WTC11 (cell line): ENCODE results near the gene TTC8. TPM values are rescaled to one million over a fixed set of nuclear protein-coding genes. Genes with fewer than 3 reads are reported as not detected.

Source experiments
- ATAC-seq: fragments of 200-7000 bp; cut with Tn5 transposase; 2 replicates; pipeline ENCODE4 v1.10.0; 2021; ENCODE audit warnings: mild to moderate bottlenecking, moderate library complexity
- CTCF ChIA-PET: fragments of 300-600 bp; sonication (Branson Sonifier 250); formaldehyde crosslinking; loops from one replicate; lab custom pipeline; 2021; ENCODE audit warnings: antibody characterized with exemption; lab: Charles Lee
- POLR2A ChIA-PET: fragments of 350-600 bp; sonication (Branson Sonifier 250); formaldehyde crosslinking; loops from one replicate; lab custom pipeline; 2021; ENCODE audit warnings: antibody characterized with exemption; lab: Charles Lee
- DNase-seq: peaks from one replicate; pipeline ENCODE4 v3.0.0; 2021; ENCODE audit warnings: low spot score
- H3K27ac Mint-ChIP-seq: 2 replicates; pipeline ENCODE4 v1.8.0; 2021; ENCODE audit warnings: mixed read lengths
- H3K27me3 Mint-ChIP-seq: 2 replicates; pipeline ENCODE4 v1.8.0; 2021; ENCODE audit warnings: low read depth, mild to moderate bottlenecking, moderate library complexity, mixed read lengths
- H3K36me3 Mint-ChIP-seq: 2 replicates; pipeline ENCODE4 v1.8.0; 2021; ENCODE audit warnings: mixed read lengths
- H3K4me1 Mint-ChIP-seq: 2 replicates; pipeline ENCODE4 v1.8.0; 2022; ENCODE audit warnings: mixed read lengths
- H3K4me3 Mint-ChIP-seq: 2 replicates; pipeline ENCODE4 v1.8.0; 2021; ENCODE audit warnings: mild to moderate bottlenecking, moderate library complexity, mixed read lengths
- H3K9me3 Mint-ChIP-seq: 2 replicates; pipeline ENCODE4 v1.8.0; 2021; ENCODE audit warnings: mixed read lengths
- ARID4B ChIP-seq: sonication (generic); formaldehyde crosslinking; IDR thresholded peaks from 2 replicates; pipeline ENCODE4 v1.8.0; 2023; ENCODE audit warnings: missing genetic modification reagents, mild to moderate bottlenecking, borderline replicate concordance
- CREM ChIP-seq: sonication (generic); formaldehyde crosslinking; IDR thresholded peaks from 2 replicates; pipeline ENCODE4 v1.8.1; 2022; ENCODE audit warnings: mild to moderate bottlenecking, missing genetic modification reagents, moderate library complexity
- E2F5 ChIP-seq: sonication (generic); formaldehyde crosslinking; IDR thresholded peaks from 2 replicates; pipeline ENCODE4 v1.8.1; 2022; ENCODE audit warnings: mild to moderate bottlenecking, moderate library complexity, missing genetic modification reagents
- GRHL2 ChIP-seq: fragments of 250-450 bp; sonication (Bioruptor Pico); IDR thresholded peaks from 2 replicates; pipeline ENCODE4 v1.8.0; 2022; ENCODE audit warnings: mild to moderate bottlenecking, moderate library complexity; ENCODE audit not compliant: insufficient replicate concordance, severe bottlenecking
- GTF2I ChIP-seq: fragments of 250-450 bp; sonication (Bioruptor Pico); conservative IDR thresholded peaks from 2 replicates; pipeline ENCODE4 v1.4.0; 2021; ENCODE audit warnings: mild to moderate bottlenecking
- KAT7 ChIP-seq: sonication (generic); formaldehyde crosslinking; IDR thresholded peaks from 2 replicates; pipeline ENCODE4 v1.8.1; 2023; ENCODE audit warnings: missing genetic modification reagents, mild to moderate bottlenecking, borderline replicate concordance
- NFATC4 ChIP-seq: fragments of 250-450 bp; sonication (Bioruptor Pico); IDR thresholded peaks from 2 replicates; pipeline ENCODE4 v1.9.0; 2021; ENCODE audit warnings: mild to moderate bottlenecking
- NFYB ChIP-seq: sonication (generic); formaldehyde crosslinking; conservative IDR thresholded peaks from 2 replicates; pipeline ENCODE4 v1.8.0; 2022; ENCODE audit warnings: low read depth, missing genetic modification reagents
- NR1H2 ChIP-seq: sonication (generic); formaldehyde crosslinking; IDR thresholded peaks from 2 replicates; pipeline ENCODE4 v1.9.0; 2021; ENCODE audit warnings: mild to moderate bottlenecking, moderate library complexity, missing genetic modification reagents
- TEAD1 ChIP-seq: sonication (generic); formaldehyde crosslinking; IDR thresholded peaks from 2 replicates; pipeline ENCODE4 v1.8.0; 2022; ENCODE audit warnings: mild to moderate bottlenecking, missing genetic modification reagents
- TP53 ChIP-seq: sonication (generic); formaldehyde crosslinking; IDR thresholded peaks from 2 replicates; pipeline ENCODE4 v1.8.1; 2023; ENCODE audit warnings: mild to moderate bottlenecking, missing genetic modification reagents
- ZBTB21 ChIP-seq: sonication (generic); formaldehyde crosslinking; IDR thresholded peaks from 2 replicates; pipeline ENCODE4 v1.8.1; 2023; ENCODE audit warnings: mild to moderate bottlenecking, missing genetic modification reagents, borderline replicate concordance
- ZNF232 ChIP-seq: sonication (generic); formaldehyde crosslinking; IDR thresholded peaks from 2 replicates; pipeline ENCODE4 v1.8.0; 2022; ENCODE audit warnings: mild to moderate bottlenecking, missing genetic modification reagents
- ZNF396 ChIP-seq: fragments of 250-450 bp; sonication (Bioruptor Pico); IDR thresholded peaks from 2 replicates; pipeline ENCODE4 v1.8.0; 2021; ENCODE audit warnings: mild to moderate bottlenecking, moderate library complexity, borderline replicate concordance
- total RNA-seq: library from RNA; stranded (reverse); gene quantifications from 3 replicates; pipeline ENCODE4 v1.2.3, GENCODE V29; 2021
- TF ChIP-seq, protein P1 (sequence below): sonication (generic); formaldehyde crosslinking; IDR thresholded peaks from 2 replicates; pipeline ENCODE4 v1.8.1; 2022; ENCODE audit warnings: low read depth, missing genetic modification reagents, borderline replicate concordance
- TF ChIP-seq, protein P2 (sequence below): fragments of 250-450 bp; sonication (Bioruptor Pico); conservative IDR thresholded peaks from 2 replicates; pipeline ENCODE4 v1.9.0; 2021; ENCODE audit warnings: mild to moderate bottlenecking
- TF ChIP-seq, protein P3 (sequence below): sonication (generic); formaldehyde crosslinking; IDR thresholded peaks from 2 replicates; pipeline ENCODE4 v1.8.1; 2023; ENCODE audit warnings: mild to moderate bottlenecking, missing genetic modification reagents, moderate library complexity
- TF ChIP-seq, protein P4 (sequence below): sonication (generic); formaldehyde crosslinking; IDR thresholded peaks from 2 replicates; pipeline ENCODE4 v1.8.0; 2022; ENCODE audit warnings: mild to moderate bottlenecking, missing genetic modification reagents
- TF ChIP-seq, protein P5 (sequence below): sonication (generic); formaldehyde crosslinking; IDR thresholded peaks from 2 replicates; pipeline ENCODE4 v1.8.0; 2022; ENCODE audit warnings: mild to moderate bottlenecking, missing genetic modification reagents
- TF ChIP-seq, protein P6 (sequence below): fragments of 250-450 bp; sonication (Bioruptor Pico); IDR thresholded peaks from 2 replicates; pipeline ENCODE4 v1.9.0; 2021; ENCODE audit warnings: moderate library complexity, mild to moderate bottlenecking, inconsistent platforms, borderline replicate concordance

TTC8 gene
- total RNA-seq, 1 experiment from 2014 or later, result 13.8 TPM

DNA sequence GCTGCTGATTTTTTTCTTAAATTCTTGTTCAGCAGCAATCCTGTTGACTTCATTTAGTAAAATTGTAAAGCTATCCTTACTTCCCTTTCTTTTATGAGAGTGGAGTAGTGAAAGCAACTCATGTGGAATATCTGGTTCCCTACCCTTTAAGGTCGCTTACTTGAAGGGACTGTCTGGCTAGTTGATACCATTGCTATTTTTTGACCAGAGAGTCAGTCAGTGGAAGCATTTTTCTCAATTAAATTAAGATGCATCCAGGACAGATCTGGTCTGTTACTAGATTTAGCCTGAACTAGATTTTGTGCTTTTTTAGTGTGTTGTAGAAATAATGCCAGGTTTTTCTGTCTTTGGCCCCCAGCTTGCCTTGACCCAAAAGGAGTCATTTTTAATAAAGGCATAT lies 18.0 kb downstream of the TTC8 start (continued):
- TF ChIP-seq, protein P1, sequence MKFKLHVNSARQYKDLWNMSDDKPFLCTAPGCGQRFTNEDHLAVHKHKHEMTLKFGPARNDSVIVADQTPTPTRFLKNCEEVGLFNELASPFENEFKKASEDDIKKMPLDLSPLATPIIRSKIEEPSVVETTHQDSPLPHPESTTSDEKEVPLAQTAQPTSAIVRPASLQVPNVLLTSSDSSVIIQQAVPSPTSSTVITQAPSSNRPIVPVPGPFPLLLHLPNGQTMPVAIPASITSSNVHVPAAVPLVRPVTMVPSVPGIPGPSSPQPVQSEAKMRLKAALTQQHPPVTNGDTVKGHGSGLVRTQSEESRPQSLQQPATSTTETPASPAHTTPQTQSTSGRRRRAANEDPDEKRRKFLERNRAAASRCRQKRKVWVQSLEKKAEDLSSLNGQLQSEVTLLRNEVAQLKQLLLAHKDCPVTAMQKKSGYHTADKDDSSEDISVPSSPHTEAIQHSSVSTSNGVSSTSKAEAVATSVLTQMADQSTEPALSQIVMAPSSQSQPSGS (CRISPR knock-in tag), result no peak
- TF ChIP-seq, protein P2, sequence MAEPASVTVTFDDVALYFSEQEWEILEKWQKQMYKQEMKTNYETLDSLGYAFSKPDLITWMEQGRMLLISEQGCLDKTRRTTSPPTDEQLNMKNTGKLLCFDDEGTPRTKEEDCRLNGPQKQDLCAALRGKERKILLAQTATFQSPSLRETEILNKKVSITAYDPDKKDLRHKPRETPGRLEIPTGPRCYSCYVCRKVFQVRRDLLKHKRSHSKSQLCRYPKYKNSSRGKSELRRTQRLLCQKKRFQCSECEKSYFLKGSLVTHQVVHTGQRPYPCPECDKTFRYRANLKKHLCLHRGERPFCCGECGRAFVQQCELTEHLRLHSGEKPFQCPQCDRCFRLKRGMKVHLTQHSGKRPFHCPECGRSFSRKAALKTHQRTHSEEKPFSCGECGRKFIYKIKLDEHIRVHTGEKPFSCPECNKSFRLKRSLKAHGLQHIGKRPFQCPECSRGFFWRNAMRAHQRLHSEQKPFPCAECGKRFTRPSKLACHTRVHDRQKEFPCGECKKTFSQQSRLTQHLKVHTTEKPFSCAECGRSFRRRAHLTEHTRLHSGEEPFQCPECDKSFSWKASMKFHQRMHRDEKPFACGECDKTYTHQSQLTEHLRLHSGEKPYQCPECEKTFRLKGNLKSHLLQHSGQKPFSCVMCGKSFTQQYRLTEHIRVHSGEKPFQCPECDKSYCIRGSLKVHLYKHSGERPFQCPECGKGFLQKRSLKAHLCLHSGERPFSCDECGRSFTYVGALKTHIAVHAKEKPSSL (CRISPR knock-in tag), result no peak
- no peak for TF ChIP-seq CREM
- TF ChIP-seq, protein P3, sequence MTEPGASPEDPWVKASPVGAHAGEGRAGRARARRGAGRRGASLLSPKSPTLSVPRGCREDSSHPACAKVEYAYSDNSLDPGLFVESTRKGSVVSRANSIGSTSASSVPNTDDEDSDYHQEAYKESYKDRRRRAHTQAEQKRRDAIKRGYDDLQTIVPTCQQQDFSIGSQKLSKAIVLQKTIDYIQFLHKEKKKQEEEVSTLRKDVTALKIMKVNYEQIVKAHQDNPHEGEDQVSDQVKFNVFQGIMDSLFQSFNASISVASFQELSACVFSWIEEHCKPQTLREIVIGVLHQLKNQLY, result no peak
- no peak for TF ChIP-seq GTF2I
- no peak for TF ChIP-seq NFATC4 (CRISPR knock-in tag)
- TF ChIP-seq KAT7 (CRISPR knock-in tag), result no peak
- TF ChIP-seq, protein P4, sequence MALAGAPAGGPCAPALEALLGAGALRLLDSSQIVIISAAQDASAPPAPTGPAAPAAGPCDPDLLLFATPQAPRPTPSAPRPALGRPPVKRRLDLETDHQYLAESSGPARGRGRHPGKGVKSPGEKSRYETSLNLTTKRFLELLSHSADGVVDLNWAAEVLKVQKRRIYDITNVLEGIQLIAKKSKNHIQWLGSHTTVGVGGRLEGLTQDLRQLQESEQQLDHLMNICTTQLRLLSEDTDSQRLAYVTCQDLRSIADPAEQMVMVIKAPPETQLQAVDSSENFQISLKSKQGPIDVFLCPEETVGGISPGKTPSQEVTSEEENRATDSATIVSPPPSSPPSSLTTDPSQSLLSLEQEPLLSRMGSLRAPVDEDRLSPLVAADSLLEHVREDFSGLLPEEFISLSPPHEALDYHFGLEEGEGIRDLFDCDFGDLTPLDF (CRISPR knock-in tag), result no peak
- TF ChIP-seq TEAD1 (CRISPR knock-in tag), result no peak
- no peak for TF ChIP-seq ZBTB21 (CRISPR knock-in tag)

DNA sequence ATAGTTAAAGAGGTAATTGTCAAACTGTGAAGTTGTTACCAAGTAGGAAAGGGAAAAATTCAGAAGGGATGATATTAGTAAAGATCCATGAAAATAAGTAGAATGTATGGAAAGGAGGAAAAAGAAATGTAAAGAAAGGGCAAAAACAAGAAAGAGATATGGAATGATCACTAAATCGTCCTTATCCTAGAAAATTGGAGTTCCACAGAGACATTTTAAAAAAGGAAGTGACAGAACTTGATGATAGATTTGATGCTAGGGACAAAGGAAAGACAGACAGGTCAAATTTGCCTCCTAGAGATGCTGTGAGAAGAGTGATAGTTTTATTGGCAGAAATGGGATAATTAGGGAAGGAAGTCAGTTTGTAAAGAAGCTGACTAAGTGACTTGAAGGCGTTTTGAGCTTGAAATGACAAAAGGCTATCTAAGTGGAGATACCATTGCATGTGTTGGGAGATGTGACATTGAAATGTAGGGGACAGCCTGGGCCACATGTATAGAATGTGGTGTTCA lies 20.6 kb downstream of the TTC8 start:
- Mint-ChIP-seq H3K4me3 (no peak overlapping the region), H3K27me3 (no peaks in the 10 kb centered on the region), H3K36me3 (no peaks in the 10 kb centered on the region; the same call in 1 of the 2 replicates), H3K9me3 (no peaks in the 10 kb centered on the region), H3K4me1 (0 out of 2 replicates have a peak, but pooled peaks cover 3% of the 10 kb centered on the region), H3K27ac (no peak overlapping the region)
- no peak for DNase-seq
- CTCF ChIA-PET, result no interaction called here
- no peak for ATAC-seq
- TF ChIP-seq GRHL2 (no peak), ZNF232 (CRISPR knock-in tag) (no peak)
- POLR2A ChIA-PET, result interaction anchor here (1.3 kb wide), 1 partner anchor 20 kb away, joined by 3 read pairs; no protein-coding TSS in a partner anchor

- DNase-seq (no peak), ATAC-seq (no peak)
- no peaks in the 10 kb centered on the region for H3K9me3 Mint-ChIP-seq
- ChIA-PET CTCF (no interaction called here), POLR2A (no interaction called here)
- H3K27me3 Mint-ChIP-seq, result peaks cover 10% of the 10 kb centered on the region
- H3K4me3 Mint-ChIP-seq, result no peak overlapping the region
- H3K4me1 Mint-ChIP-seq, result peaks cover 32% of the 10 kb centered on the region
- H3K27ac Mint-ChIP-seq, result no peak overlapping the region
- no peaks in the 10 kb centered on the region; the same call in 1 of the 2 replicates for H3K36me3 Mint-ChIP-seq
- TF ChIP-seq E2F5 (CRISPR knock-in tag), result no peak
- no peak for TF ChIP-seq NR1H2 (CRISPR knock-in tag)
- TF ChIP-seq, protein P5, sequence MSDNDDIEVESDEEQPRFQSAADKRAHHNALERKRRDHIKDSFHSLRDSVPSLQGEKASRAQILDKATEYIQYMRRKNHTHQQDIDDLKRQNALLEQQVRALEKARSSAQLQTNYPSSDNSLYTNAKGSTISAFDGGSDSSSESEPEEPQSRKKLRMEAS (CRISPR knock-in tag), result no peak
- no peak for TF ChIP-seq TP53 (CRISPR knock-in tag)
- TF ChIP-seq, protein P6, sequence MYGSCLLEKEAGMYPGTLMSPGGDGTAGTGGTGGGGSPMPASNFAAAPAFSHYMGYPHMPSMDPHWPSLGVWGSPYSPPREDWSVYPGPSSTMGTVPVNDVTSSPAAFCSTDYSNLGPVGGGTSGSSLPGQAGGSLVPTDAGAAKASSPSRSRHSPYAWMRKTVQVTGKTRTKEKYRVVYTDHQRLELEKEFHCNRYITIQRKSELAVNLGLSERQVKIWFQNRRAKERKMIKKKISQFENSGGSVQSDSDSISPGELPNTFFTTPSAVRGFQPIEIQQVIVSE, result no peak
- TF ChIP-seq ARID4B (CRISPR knock-in tag), result no peak
- TF ChIP-seq NFYB (CRISPR knock-in tag), result no peak
- TF ChIP-seq ZNF396, result no peak
These were observed 24.1 kb downstream of the TTC8 start for GRCh38 chr14:88848571-88848970.
